H1 (cell line): ENCODE measurements around the gene DRG1. TPM values are rescaled to one million over a fixed set of nuclear protein-coding genes. Genes with fewer than 3 reads are reported as not detected.

Experiments used
- CTCF ChIA-PET: fragments of 300-600 bp; sonication (Branson Sonifier 250); formaldehyde crosslinking; loops from one replicate; lab custom pipeline; 2021; ENCODE audit not compliant: partially characterized antibody; lab: Charles Lee
- POLR2A ChIA-PET: fragments of 300-600 bp; sonication (Branson Sonifier 250); formaldehyde crosslinking; loops from one replicate; lab custom pipeline; 2021; ENCODE audit warnings: inconsistent platforms; ENCODE audit not compliant: partially characterized antibody; lab: Charles Lee
- DNase-seq, 2 experiments: peaks; one replicate each; pipeline versions ENCODE4 v3.0.0 to v3.0.0-alpha.2; 2010 to 2022; ENCODE audit warnings: low spot score in 2 of 2, low read depth in 1 of 2, mixed read lengths in 1 of 2
- FAIRE-seq: peaks from 2 replicates; lab custom pipeline; 2011; peaks lifted over from hg19 to GRCh38; lab: Jason Lieb, UNC
- H2AFZ ChIP-seq: 2 replicates; pipeline ENCODE4 v1.8.1; 2012; ENCODE audit warnings: low read length, inconsistent platforms
- H2AK5ac ChIP-seq: 2 replicates; pipeline ENCODE4 v1.6.1; 2013; ENCODE audit warnings: low read depth, low read length
- H2BK120ac ChIP-seq: replicated peaks from 2 replicates; pipeline ENCODE3; 2013; ENCODE audit warnings: low read depth, low read length, inconsistent platforms
- H2BK12ac ChIP-seq: 2 replicates; pipeline ENCODE4 v1.6.1; 2013; ENCODE audit warnings: low read depth, low read length
- H2BK15ac ChIP-seq: 2 replicates; pipeline ENCODE4 v1.6.1; 2013; ENCODE audit warnings: low read length
- H2BK20ac ChIP-seq: 2 replicates; pipeline ENCODE4 v1.6.1; 2013; ENCODE audit warnings: low read length
- H2BK5ac ChIP-seq: 2 replicates; pipeline ENCODE4 v1.6.1; 2013; ENCODE audit warnings: low read depth, low read length
- H3K14ac ChIP-seq: 2 replicates; pipeline ENCODE4 v1.6.1; 2013; ENCODE audit warnings: inconsistent platforms; ENCODE audit not compliant: insufficient read length
- H3K18ac ChIP-seq: 2 replicates; pipeline ENCODE4 v1.6.1; 2013; ENCODE audit warnings: low read length; ENCODE audit errors: extremely low read depth
- H3K23ac ChIP-seq: 2 replicates; pipeline ENCODE4 v1.6.1; 2013; ENCODE audit warnings: inconsistent platforms; ENCODE audit not compliant: insufficient read length
- H3K23me2 ChIP-seq: 2 replicates; pipeline ENCODE4 v1.6.1; 2013; ENCODE audit warnings: low read depth, low read length
- H3K27ac ChIP-seq: 2 replicates; pipeline ENCODE4 v1.6.1; 2011; ENCODE audit warnings: low read depth, low read length, inconsistent platforms
- H3K27me3 ChIP-seq, 4 experiments: replicated peaks in 1 of 4; 1 replicate in 1 of 4; 2 replicates in 3 of 4; pipeline versions ENCODE4 v1.6.1 to v1.8.1; 2011 to 2013; ENCODE audit warnings: low read length in 3 of 4, mild to moderate bottlenecking in 3 of 4, inconsistent platforms in 2 of 4, mixed read lengths in 2 of 4, moderate library complexity in 1 of 4; ENCODE audit not compliant: control insufficient read depth in 3 of 4, insufficient read depth in 3 of 4; ENCODE audit errors: extremely low read depth in 1 of 4
- H3K36me3 ChIP-seq, 4 experiments: 2 replicates each; pipeline versions ENCODE4 v1.6.1 to v1.8.1; 2011 to 2013; ENCODE audit warnings: mild to moderate bottlenecking in 4 of 4, low read length in 3 of 4, moderate library complexity in 2 of 4, control low read depth in 1 of 4, inconsistent platforms in 1 of 4; ENCODE audit not compliant: insufficient read depth in 4 of 4, control insufficient read depth in 2 of 4
- H3K4ac ChIP-seq: replicated peaks from 2 replicates; pipeline ENCODE3; 2013; ENCODE audit warnings: low read length, low read depth, mixed read lengths, inconsistent platforms; ENCODE audit not compliant: insufficient read length
- H3K4me1 ChIP-seq, 4 experiments: replicated peaks in 1 of 4; 1 replicate in 1 of 4; 2 replicates in 3 of 4; pipeline versions ENCODE4 v1.6.1 to v1.8.1; 2011 to 2013; ENCODE audit warnings: low read length in 3 of 4, inconsistent platforms in 2 of 4, mixed read lengths in 1 of 4; ENCODE audit not compliant: insufficient read depth in 4 of 4, control insufficient read depth in 3 of 4
- H3K4me2 ChIP-seq, 2 experiments: 2 replicates each; pipeline versions ENCODE4 v1.6.1 to v1.8.1; 2011 to 2013; ENCODE audit warnings: low read depth in 2 of 2, low read length in 2 of 2, control low read depth in 1 of 2, inconsistent platforms in 1 of 2, mild to moderate bottlenecking in 1 of 2; ENCODE audit not compliant: insufficient read depth in 1 of 2
- H3K4me3 ChIP-seq, 4 experiments: fragments of 200-600, 300-600 bp in 1 of 4; sonication (generic), shearing (Covaris generic), sonication (Bioruptor Twin) in 1 of 4; 2 replicates each; pipeline versions ENCODE4 v1.5.1 to v1.8.1; 2011 to 2016; ENCODE audit warnings: low read length in 4 of 4, low read depth in 3 of 4, control low read depth in 2 of 4, inconsistent platforms in 2 of 4, mild to moderate bottlenecking in 2 of 4, mixed read lengths in 1 of 4, moderate library complexity in 1 of 4; ENCODE audit not compliant: insufficient read depth in 2 of 4; ENCODE audit errors: extremely low read depth in 1 of 4
- H3K56ac ChIP-seq: replicated peaks from 2 replicates; pipeline ENCODE3; 2013; ENCODE audit warnings: low read depth, mild to moderate bottlenecking, mixed read lengths, low read length, inconsistent platforms; ENCODE audit not compliant: insufficient read length
- H3K79me1 ChIP-seq: 2 replicates; pipeline ENCODE4 v1.6.1; 2013; ENCODE audit warnings: low read depth, low read length, control low read depth
- H3K79me2 ChIP-seq, 2 experiments: 2 replicates each; pipeline versions ENCODE4 v1.6.1 to v1.8.1; 2012 to 2013; ENCODE audit warnings: low read length in 2 of 2, mild to moderate bottlenecking in 2 of 2, inconsistent platforms in 1 of 2; ENCODE audit not compliant: insufficient read depth in 2 of 2, control insufficient read depth in 1 of 2
- H3K9ac ChIP-seq, 4 experiments: replicated peaks in 1 of 4; 1 replicate in 1 of 4; 2 replicates in 3 of 4; pipeline versions ENCODE4 v1.6.1 to v1.8.1; 2011 to 2013; ENCODE audit warnings: low read depth in 3 of 4, low read length in 3 of 4, control low read depth in 2 of 4, mild to moderate bottlenecking in 2 of 4, moderate library complexity in 2 of 4, inconsistent platforms in 1 of 4; ENCODE audit errors: extremely low read depth in 1 of 4
- H3K9me3 ChIP-seq, 2 experiments: 2 replicates each; pipeline versions ENCODE4 v1.6.1 to v1.8.1; 2012 to 2013; ENCODE audit warnings: mild to moderate bottlenecking in 2 of 2, moderate library complexity in 2 of 2, control low read depth in 1 of 2, inconsistent platforms in 1 of 2, low read depth in 1 of 2, low read length in 1 of 2, mixed read lengths in 1 of 2; ENCODE audit not compliant: insufficient read depth in 2 of 2
- H4K20me1 ChIP-seq, 2 experiments: replicated peaks in 1 of 2; 2 replicates each; pipeline versions ENCODE3 to v1.8.1; 2011 to 2013; ENCODE audit warnings: inconsistent platforms in 2 of 2, low read length in 2 of 2, mild to moderate bottlenecking in 1 of 2; ENCODE audit not compliant: insufficient read depth in 2 of 2, control insufficient read depth in 1 of 2
- H4K5ac ChIP-seq: 2 replicates; pipeline ENCODE4 v1.6.1; 2013; ENCODE audit warnings: low read length, low read depth, mixed read lengths, inconsistent platforms; ENCODE audit not compliant: insufficient read length
- H4K8ac ChIP-seq: 2 replicates; pipeline ENCODE4 v1.8.0; 2013; ENCODE audit warnings: mild to moderate bottlenecking, moderate library complexity, low read length, inconsistent platforms; ENCODE audit not compliant: insufficient read depth; ENCODE audit errors: extremely low read depth
- H4K91ac ChIP-seq: replicated peaks from 2 replicates; pipeline ENCODE3; 2013; ENCODE audit warnings: low read length, mixed read lengths, inconsistent platforms; ENCODE audit not compliant: insufficient read length
- ASH2L ChIP-seq: fragments of 200-600, 300-600 bp; sonication (generic); IDR thresholded peaks from one replicate; pipeline ENCODE4 v1.7.1; 2017; ENCODE audit warnings: low read length
- CEBPB ChIP-seq: IDR thresholded peaks from 2 replicates; pipeline ENCODE4 v1.6.1; 2012; ENCODE audit warnings: low read depth, low read length
- E2F6 ChIP-seq: IDR thresholded peaks from 2 replicates; pipeline ENCODE4 v1.6.1; 2012; ENCODE audit warnings: inconsistent platforms
- RAD21 ChIP-seq, 2 experiments: IDR thresholded peaks in 1 of 2; conservative IDR thresholded peaks in 1 of 2; 2 replicates each; pipeline ENCODE4 v1.6.1; 2011; ENCODE audit warnings: low read depth in 2 of 2, low read length in 2 of 2, improper control_type of control experiment in 1 of 2, inconsistent platforms in 1 of 2, mild to moderate bottlenecking in 1 of 2, moderate library complexity in 1 of 2
- SRF ChIP-seq: IDR thresholded peaks from 2 replicates; pipeline ENCODE4 v1.6.1; 2011; ENCODE audit warnings: mild to moderate bottlenecking, low read depth, low read length, moderate library complexity
- WGBS, 2 experiments: shearing (Covaris generic) in 1 of 2; methylation state at CpG; one replicate each; pipeline versions ENCODE4 v1.1.6 to v1.1.7; 2013 to 2015; ENCODE audit warnings: low lambda C conversion rate in 2 of 2, mixed read lengths in 2 of 2, inconsistent platforms in 1 of 2, low coverage in 1 of 2, missing lambda C conversion rate in 1 of 2; ENCODE audit not compliant: insufficient replicate concordance in 2 of 2, insufficient coverage in 1 of 2, insufficient read length in 1 of 2; ENCODE audit errors: extremely low coverage in 1 of 2, missing lambda C conversion rate in 1 of 2; 5-methylcytosine and 5-hydroxymethylcytosine counted together
- polyA plus RNA-seq, 7 experiments: library from polyadenylated mRNA; depleted of rRNA in 3 of 7; stranded (reverse) in 5 of 7; unstranded in 2 of 7; fragments of >200 nt in 5 of 7; fragments of 200-250 nt in 2 of 7; gene quantifications; 1 replicate in 5 of 7; 2 replicates in 1 of 7; 4 replicates in 1 of 7; pipeline versions ENCODE4 v1.2.1 to v1.2.3, GENCODE V29; 2011 to 2013; ENCODE audit warnings: missing spikeins in 2 of 7, mixed read lengths in 2 of 7
- total RNA-seq: library from RNA; stranded (reverse); fragmentation: NEBNext Ultra II Directional; extraction: Animal tissue kit (Norgen Biotek cat#: 25700); gene quantifications from 2 replicates; pipeline ENCODE4 v1.2.1, GENCODE V29; 2021

DRG1 gene
- total and polyA plus RNA-seq, 2 of the 8 experiments (the other 6 are each of a cell fraction or from before 2014, with no cell fraction given) = 45.3 to 81.9 TPM

GRCh38 chr22:31447337-31447736 lies 47.9 kb downstream of the DRG1 start:
- no peaks in the 10 kb centered on the region for H3K9me3 ChIP-seq
- 89% methylated on average over 3 of the region's 3 CpGs; no CpG with 5 or more reads in 1 of the 2 experiments for WGBS, 2 experiments
- no peaks in the 10 kb centered on the region for H3K23me2 ChIP-seq
- no peak overlapping the region for H2BK5ac ChIP-seq
- H2BK120ac ChIP-seq = no peak overlapping the region
- H3K27me3 ChIP-seq = peaks cover 0 to 1% (median 0%) of the 10 kb centered on the region in 4 experiments; a peak in 1 of 7 replicates
- H3K56ac ChIP-seq = no peak overlapping the region
- TF ChIP-seq RAD21 (IDR thresholded peaks at IDR 0.05 in 1 of 2, conservative IDR thresholded peaks at IDR 0.05 in 1 of 2; ENCODE audit: low read depth in 2 of 2, low read length in 2 of 2) (no peak), E2F6 (no peak), ASH2L (no peak), SRF (no peak), CEBPB (no peak)
- ChIA-PET POLR2A (interaction anchor here (0.6 to 3.8 kb wide), 7 partner anchors 8 to 35 kb away, joined by 3 to 15 read pairs (median 3); no protein-coding TSS in a partner anchor), CTCF (interaction anchor here (0.8 to 2.1 kb wide), 3 partner anchors 8 to 222 kb away, joined by 4 to 7 read pairs (median 4); no protein-coding TSS in a partner anchor)
- H4K8ac ChIP-seq = no peak overlapping the region
- no peak overlapping the region for H3K18ac ChIP-seq
- peaks cover 0 to 3% of the 10 kb centered on the region in 2 experiments for H4K20me1 ChIP-seq
- H3K9ac ChIP-seq = no peak overlapping the region
- no peak overlapping the region for H3K23ac ChIP-seq
- H3K79me1 ChIP-seq = no peaks in the 10 kb centered on the region
- H2BK12ac ChIP-seq = no peak overlapping the region
- no peak overlapping the region for H3K14ac ChIP-seq
- no peak overlapping the region for H4K91ac ChIP-seq
- H2AFZ ChIP-seq = no peak overlapping the region
- no peak overlapping the region for H2BK20ac ChIP-seq
- DNase-seq (no peak), FAIRE-seq (no peak)
- peaks cover 2 to 13% (median 8%) of the 10 kb centered on the region in 4 experiments; a peak in 7 of 8 replicates for H3K36me3 ChIP-seq
- no peak overlapping the region for H3K4me3 ChIP-seq
- no peak overlapping the region for H3K4ac ChIP-seq
- H4K5ac ChIP-seq = no peak overlapping the region
- no peak overlapping the region for H3K27ac ChIP-seq
- no peaks in the 10 kb centered on the region for H3K79me2 ChIP-seq
- no peak overlapping the region for H2BK15ac ChIP-seq
- H3K4me1 ChIP-seq = no peaks in the 10 kb centered on the region
- H3K4me2 ChIP-seq = no peak overlapping the region
- no peak overlapping the region for H2AK5ac ChIP-seq
